Stimulated activated CD4-positive, alpha-beta T cell treated with anti-CD3 and anti-CD28 coated beads, TNF-alpha, amount 100 ng/mL, for 24 hours (primary cell): ENCODE results near the gene STARD8.
"Not testable (repeated sequence)": the region's sequence is repeated elsewhere in the genome, so short reads cannot be mapped to it uniquely, and the experiment has no call there.

Source experiments
- DNase-seq, 3 experiments: peaks; one replicate each; pipeline ENCODE4 v3.0.0-alpha.2; 2020; ENCODE audit warnings: low read depth in 3 of 3

The STARD8 gene

GRCh38 chrX:68659786-68660185, 12.3 kb downstream of the STARD8 start:
- DNase-seq = no peak

GRCh38 chrX:68660746-68661145, 13.3 kb downstream of the STARD8 start:
- no peak for DNase-seq

- no peak for DNase-seq
These were observed 18.0 kb downstream of the STARD8 start for GRCh38 chrX:68665502-68665901.

GRCh38 chrX:68666580-68666979, 19.1 kb downstream of the STARD8 start:
- no peak for DNase-seq

GRCh38 chrX:68669094-68669860, 21.8 kb downstream of the STARD8 start:
- no peak for DNase-seq

- DNase-seq = no peak
These were observed 22.4 kb downstream of the STARD8 start for GRCh38 chrX:68669871-68670270.

GRCh38 chrX:68671221-68671620, 23.8 kb downstream of the STARD8 start:
- DNase-seq = no peak

GRCh38 chrX:68672581-68673318, 25.3 kb downstream of the STARD8 start:
- no peak for DNase-seq

GRCh38 chrX:68675571-68675970, 28.1 kb downstream of the STARD8 start:
- no peak for DNase-seq

- DNase-seq = no peak
These were observed 28.9 kb downstream of the STARD8 start for GRCh38 chrX:68676335-68676734.

- DNase-seq = no peak
These were observed 30.5 kb downstream of the STARD8 start for GRCh38 chrX:68677998-68678397.

- DNase-seq = no peak
These were observed 34.0 kb downstream of the STARD8 start for GRCh38 chrX:68681443-68681941.

- no peak for DNase-seq
These were observed 35.3 kb downstream of the STARD8 start for GRCh38 chrX:68682790-68683189.

GRCh38 chrX:68683580-68683979, 36.1 kb downstream of the STARD8 start:
- no peak for DNase-seq

- DNase-seq = no peak
These were observed 36.9 kb downstream of the STARD8 start for GRCh38 chrX:68684291-68684918.

- no peak for DNase-seq
These were observed 37.4 kb downstream of the STARD8 start for GRCh38 chrX:68684919-68685304.

GRCh38 chrX:68685685-68686084, 38.2 kb downstream of the STARD8 start:
- DNase-seq = no peak

GRCh38 chrX:68686097-68686977, 38.9 kb downstream of the STARD8 start:
- DNase-seq = no peak

- not testable (repeated sequence) for DNase-seq
These were observed 41.5 kb downstream of the STARD8 start for GRCh38 chrX:68688931-68689330.

- DNase-seq = no peak
These were observed 43.6 kb downstream of the STARD8 start for GRCh38 chrX:68690936-68691501.

- no peak for DNase-seq
These were observed 44.5 kb downstream of the STARD8 start for GRCh38 chrX:68691921-68692320.
